ENCODE data around the gene SPACA5. TPM values are rescaled to one million over a fixed set of nuclear protein-coding genes. Genes with fewer than 3 reads are reported as not detected.

The SPACA5 gene
- polyA plus RNA-seq, 1 donor (not counting 4 experiments of a cell fraction or from before 2014, with no cell fraction given): not detected

DNA sequence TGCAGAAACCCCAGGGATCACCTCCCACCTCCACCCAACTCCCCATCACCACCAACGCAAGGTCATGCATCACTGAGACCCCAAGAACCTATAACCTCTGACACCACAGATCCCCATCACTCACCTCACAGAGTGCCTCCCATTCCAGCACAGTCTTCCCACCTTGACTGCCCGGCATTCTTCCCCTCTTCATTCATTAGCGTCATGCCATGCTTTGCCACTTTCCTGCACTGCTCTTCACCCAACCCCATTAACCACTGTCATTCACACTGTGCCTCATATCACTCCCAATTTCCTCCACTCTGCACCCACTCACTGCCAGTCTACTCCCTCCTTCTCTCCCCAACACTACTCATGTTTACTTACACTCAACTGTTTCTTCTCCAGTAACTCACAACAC lies 33.6 kb upstream of the SPACA5 start:
- H3K4me2 ChIP-seq (ENCODE audit: control insufficient read depth, extremely low read depth, insufficient read depth, low read depth, low read length): no peak overlapping the region
- H3K27me3 ChIP-seq (ENCODE audit: control insufficient read depth, extremely low read depth, insufficient read depth, low read length): no peaks in the 10 kb centered on the region
- FAIRE-seq (no peak), DNase-seq (ENCODE audit: low read depth, low spot score) (no peak)
- H3K4me3 ChIP-seq (ENCODE audit: control insufficient read depth in 2 of 3, extremely low read depth in 1 of 3, insufficient read depth in 2 of 3, low read depth in 1 of 3, low read length in 3 of 3): no peak overlapping the region
- peaks cover 23% of the 10 kb centered on the region for H3K9me3 ChIP-seq (ENCODE audit: control insufficient read depth, low read depth, low read length)
- no peak overlapping the region for H3K9ac ChIP-seq (ENCODE audit: control insufficient read depth, extremely low read depth, insufficient read depth, low read length)
- H4K20me1 ChIP-seq (ENCODE audit: control insufficient read depth, extremely low read depth, insufficient read depth, low read length): no peaks in the 10 kb centered on the region
- dilution Hi-C loops (cut with MboI; ENCODE audit: extremely low pct_ligation_motif_present, low sequenced_read_pairs): no loop called here
- no peak overlapping the region for H3K27ac ChIP-seq (ENCODE audit: control insufficient read depth, insufficient read depth, low read length)
- no peaks in the 10 kb centered on the region for H3K36me3 ChIP-seq (ENCODE audit: control insufficient read depth in 2 of 2, extremely low read depth in 1 of 2, insufficient read depth in 2 of 2, low read length in 2 of 2)
- H3K9me1 ChIP-seq (ENCODE audit: control insufficient read depth, extremely low read depth, insufficient read depth, low read length): no peaks in the 10 kb centered on the region
- no peak overlapping the region for H2AFZ ChIP-seq (ENCODE audit: control insufficient read depth, low read length)
- H3K4me1 ChIP-seq (ENCODE audit: control insufficient read depth, extremely low read depth, insufficient read depth, low read length): no peaks in the 10 kb centered on the region
- no peaks in the 10 kb centered on the region for H3K79me2 ChIP-seq (ENCODE audit: control insufficient read depth, insufficient read depth, low read length)
- TF ChIP-seq EZH2 (IDR thresholded peaks at IDR 0.05; ENCODE audit: low read length): no peak
- TF ChIP-seq, protein P1, sequence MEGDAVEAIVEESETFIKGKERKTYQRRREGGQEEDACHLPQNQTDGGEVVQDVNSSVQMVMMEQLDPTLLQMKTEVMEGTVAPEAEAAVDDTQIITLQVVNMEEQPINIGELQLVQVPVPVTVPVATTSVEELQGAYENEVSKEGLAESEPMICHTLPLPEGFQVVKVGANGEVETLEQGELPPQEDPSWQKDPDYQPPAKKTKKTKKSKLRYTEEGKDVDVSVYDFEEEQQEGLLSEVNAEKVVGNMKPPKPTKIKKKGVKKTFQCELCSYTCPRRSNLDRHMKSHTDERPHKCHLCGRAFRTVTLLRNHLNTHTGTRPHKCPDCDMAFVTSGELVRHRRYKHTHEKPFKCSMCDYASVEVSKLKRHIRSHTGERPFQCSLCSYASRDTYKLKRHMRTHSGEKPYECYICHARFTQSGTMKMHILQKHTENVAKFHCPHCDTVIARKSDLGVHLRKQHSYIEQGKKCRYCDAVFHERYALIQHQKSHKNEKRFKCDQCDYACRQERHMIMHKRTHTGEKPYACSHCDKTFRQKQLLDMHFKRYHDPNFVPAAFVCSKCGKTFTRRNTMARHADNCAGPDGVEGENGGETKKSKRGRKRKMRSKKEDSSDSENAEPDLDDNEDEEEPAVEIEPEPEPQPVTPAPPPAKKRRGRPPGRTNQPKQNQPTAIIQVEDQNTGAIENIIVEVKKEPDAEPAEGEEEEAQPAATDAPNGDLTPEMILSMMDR (optimal IDR thresholded peaks at IDR 0.05 in 1 of 3, IDR thresholded peaks at IDR 0.05 in 1 of 3, conservative IDR thresholded peaks at IDR 0.05 in 1 of 3; ENCODE audit: extremely low read depth in 1 of 3, insufficient read depth in 2 of 3, low read length in 3 of 3): no peak

DNA sequence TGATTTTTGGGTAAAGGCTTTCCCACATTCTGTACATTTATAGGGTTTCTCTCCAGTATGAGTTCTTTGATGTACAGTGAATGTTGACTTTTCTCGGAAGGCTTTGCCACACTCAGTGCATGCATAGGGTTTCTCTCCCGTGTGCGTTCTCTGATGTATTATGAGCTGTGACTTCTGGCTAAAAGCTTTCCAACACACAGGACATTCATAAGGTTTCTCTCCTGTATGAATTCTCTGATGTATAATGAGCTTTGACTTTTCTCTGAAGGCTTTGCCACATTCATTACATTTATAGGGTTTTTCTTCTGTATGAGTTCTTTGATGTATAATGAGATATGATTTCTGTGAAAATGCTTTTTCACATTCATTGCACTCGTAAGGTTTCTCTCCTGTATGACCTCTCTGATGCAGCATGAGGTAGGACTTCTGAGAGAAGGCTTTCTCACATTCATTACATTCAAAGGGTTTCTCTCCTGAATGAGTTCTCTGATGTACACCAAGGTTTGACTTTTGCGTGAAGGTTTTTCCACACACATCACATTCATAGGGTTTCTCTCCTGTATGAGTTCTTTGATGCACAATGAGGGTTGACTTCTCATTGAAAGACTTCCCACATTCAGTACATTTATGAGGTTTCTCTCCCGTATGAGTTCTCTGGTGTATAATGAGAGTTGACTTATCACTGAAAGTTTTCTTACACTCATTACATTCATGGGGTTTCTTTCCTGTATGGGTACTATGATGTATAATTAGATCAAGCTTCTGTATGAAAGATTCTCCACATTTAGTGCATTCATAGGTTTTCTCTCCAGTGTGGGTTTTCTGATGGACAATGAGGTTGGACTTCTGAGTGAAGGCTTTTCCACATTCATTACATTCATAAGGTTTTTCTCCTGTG lies 30.3 kb upstream of the SPACA5 start:
- Histone ChIP-seq H3K79me2 (ENCODE audit: control insufficient read depth, insufficient read depth, low read length) (no peaks in the 10 kb centered on the region), H3K27me3 (ENCODE audit: control insufficient read depth, extremely low read depth, insufficient read depth, low read length) (no peaks in the 10 kb centered on the region), H2AFZ (ENCODE audit: control insufficient read depth, low read length) (no peak overlapping the region), H3K9me3 (ENCODE audit: control insufficient read depth, low read depth, low read length) (peaks cover 26% of the 10 kb centered on the region), H3K4me2 (ENCODE audit: control insufficient read depth, extremely low read depth, insufficient read depth, low read depth, low read length) (no peak overlapping the region), H3K4me3 (ENCODE audit: control insufficient read depth in 2 of 3, extremely low read depth in 1 of 3, insufficient read depth in 2 of 3, low read depth in 1 of 3, low read length in 3 of 3) (no peak overlapping the region), H4K20me1 (ENCODE audit: control insufficient read depth, extremely low read depth, insufficient read depth, low read length) (no peaks in the 10 kb centered on the region), H3K4me1 (ENCODE audit: control insufficient read depth, extremely low read depth, insufficient read depth, low read length) (no peaks in the 10 kb centered on the region), H3K9ac (ENCODE audit: control insufficient read depth, extremely low read depth, insufficient read depth, low read length) (no peak overlapping the region), H3K27ac (ENCODE audit: control insufficient read depth, insufficient read depth, low read length) (no peak overlapping the region), H3K9me1 (ENCODE audit: control insufficient read depth, extremely low read depth, insufficient read depth, low read length) (no peaks in the 10 kb centered on the region), H3K36me3 (ENCODE audit: control insufficient read depth in 2 of 2, extremely low read depth in 1 of 2, insufficient read depth in 2 of 2, low read length in 2 of 2) (no peaks in the 10 kb centered on the region)
- TF ChIP-seq, protein P1 (optimal IDR thresholded peaks at IDR 0.05 in 1 of 3, IDR thresholded peaks at IDR 0.05 in 1 of 3, conservative IDR thresholded peaks at IDR 0.05 in 1 of 3; ENCODE audit: extremely low read depth in 1 of 3, insufficient read depth in 2 of 3, low read length in 3 of 3): no peak
- no peak for TF ChIP-seq EZH2 (IDR thresholded peaks at IDR 0.05; ENCODE audit: low read length)
- no peak for DNase-seq (ENCODE audit: low read depth, low spot score)
- dilution Hi-C loops (cut with MboI; ENCODE audit: extremely low pct_ligation_motif_present, low sequenced_read_pairs): no loop called here
- FAIRE-seq: no peak

Data from keratinocyte (primary cell).